NOMO-1 treated with DMSO at 0.1 percent for 48 hours (cell line): ENCODE data around the gene STX4.

Source experiments
- DNase-seq: peaks from one replicate; lab custom pipeline; 2025; ENCODE audit not compliant: unreplicated experiment; lab: John Stamatoyannopoulos, UW

STX4 gene

DNA sequence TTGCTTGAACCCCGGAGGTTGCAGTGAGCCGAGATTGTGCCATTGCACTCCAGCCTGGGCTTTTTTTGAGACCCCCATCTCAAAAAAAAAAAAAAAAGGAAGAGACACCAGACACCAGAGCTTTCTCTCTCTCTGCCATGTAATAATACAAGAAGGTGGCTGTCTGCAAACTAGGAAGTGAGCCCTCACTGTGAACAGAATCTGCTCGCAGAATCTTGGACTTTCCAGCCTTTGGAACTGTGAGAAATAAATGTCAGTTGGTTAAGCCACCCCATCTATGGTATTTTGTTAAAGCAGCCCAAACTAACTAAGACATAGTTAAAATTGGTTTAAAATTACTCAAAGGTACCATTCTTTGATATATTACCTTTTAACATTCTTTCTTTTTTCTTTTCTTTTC lies 12.8 kb upstream of the STX4 start:
- no peak for DNase-seq

DNA sequence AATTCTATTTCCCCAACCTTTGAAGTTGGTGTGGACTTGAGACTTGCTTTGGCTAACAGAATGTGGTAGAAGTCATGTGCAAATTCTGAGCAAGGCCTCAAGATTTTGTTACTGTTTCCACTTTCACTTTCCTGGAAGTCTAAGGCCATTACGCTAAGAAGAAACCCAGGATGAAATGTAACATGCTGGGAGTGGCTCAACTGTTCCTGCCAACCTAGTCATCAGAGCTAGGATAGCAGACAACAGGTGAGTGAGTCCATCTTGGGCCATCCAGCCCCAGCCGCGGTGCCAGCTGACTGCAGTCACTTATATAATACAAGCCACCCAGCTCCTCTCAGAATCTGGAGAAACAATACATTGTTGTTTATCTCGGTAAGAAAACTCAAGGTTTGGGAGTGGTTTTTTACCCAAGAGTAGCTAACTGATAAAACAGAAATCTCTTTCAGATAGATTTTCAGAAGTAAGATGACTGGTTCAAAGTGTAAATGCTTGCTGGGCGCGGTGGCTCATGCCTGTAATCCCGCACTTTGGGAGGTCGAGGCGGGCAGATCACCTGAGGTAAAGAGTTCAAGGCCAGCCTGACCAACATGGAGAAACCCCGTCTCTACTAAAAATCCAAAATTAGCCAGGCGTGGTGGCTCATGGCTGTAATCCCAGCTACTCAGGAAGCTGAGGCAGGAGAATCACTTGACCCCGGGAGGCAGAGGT lies 10.7 kb upstream of the STX4 start:
- DNase-seq = no peak

DNA sequence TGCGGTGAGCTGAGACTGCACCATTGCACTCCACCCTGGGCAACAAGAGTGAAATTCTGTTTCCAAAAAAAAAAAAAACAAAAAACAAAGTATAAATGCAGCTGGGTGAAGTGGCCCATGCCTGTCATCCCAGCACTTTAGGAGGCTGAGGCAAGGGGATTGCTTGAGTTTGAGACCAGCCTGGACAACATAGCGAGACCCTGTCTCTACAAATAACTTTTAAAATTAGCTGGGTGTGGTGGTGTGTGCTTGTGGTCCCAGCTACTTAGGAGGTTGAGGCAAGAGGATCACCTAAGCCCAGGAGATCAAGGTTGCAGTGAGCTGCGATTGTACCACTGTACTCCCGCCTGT lies 10.1 kb upstream of the STX4 start:
- DNase-seq = no peak

DNA sequence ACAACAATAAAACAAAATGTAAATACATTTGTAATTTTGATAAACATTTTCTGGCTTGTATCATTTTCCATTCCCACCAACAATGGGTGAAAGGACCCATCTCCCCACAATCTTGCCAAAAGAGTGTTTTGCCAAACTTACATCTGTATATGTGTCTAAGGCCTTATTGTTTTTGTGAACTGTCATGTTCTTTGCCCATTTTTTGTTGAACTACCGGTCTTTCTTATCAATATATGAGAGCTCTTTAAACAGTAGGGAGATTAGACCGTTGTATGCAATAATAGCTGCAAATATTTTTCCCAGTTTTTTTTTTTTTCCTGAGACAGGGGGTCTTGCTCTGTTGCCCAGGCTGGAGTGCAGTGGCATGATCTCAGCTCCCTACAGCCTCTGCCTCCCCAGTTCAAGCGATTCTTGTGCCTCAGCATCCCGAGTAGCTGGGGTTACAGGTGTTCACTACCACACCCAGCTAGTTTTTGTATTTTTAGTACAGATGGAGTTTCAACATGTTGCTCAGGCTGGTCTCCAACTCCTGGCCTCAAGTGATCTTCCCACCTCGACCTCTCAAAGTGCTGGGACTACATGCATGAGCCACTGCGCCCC lies 9.6 kb upstream of the STX4 start:
- no peak for DNase-seq

DNA sequence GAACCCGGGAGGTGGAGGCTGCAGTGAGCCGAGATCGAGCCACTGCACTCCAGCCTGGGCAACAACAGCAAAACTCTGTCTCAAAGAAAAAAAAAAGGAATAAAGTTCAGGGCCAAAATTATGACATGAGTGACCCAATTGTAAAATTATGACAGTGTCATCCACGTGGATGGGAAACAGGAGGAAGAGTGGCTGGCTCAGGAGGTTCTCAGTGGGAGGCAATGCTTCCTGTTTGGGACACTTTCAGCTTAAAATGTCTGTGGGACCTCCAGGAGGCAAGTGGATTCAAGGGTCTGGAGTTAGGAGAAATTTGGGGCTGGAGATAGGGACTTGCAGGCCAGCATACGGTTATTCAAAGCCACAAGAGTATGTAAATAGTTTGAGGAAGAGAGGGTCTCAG lies 8.0 kb upstream of the STX4 start:
- DNase-seq = no peak

DNA sequence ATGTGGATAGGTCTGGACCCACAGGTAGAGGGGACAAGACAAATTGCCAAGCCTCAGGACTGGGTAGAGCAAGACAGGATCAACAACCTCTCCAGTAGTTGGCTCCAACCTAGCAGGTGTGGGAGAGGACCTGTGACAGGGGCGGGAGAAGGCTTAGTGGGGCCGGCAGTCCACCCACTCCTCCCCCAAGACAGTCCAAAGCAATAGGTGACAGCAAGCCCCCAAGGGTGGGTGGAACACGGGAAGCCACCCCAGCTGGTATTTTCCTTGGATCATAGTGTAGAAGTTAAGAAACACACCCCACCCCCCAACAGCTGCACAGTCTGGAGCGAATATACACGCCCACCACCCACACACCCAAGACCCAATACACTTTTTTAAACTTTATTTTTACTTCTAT lies 4.1 kb upstream of the STX4 start:
- no peak for DNase-seq

DNA sequence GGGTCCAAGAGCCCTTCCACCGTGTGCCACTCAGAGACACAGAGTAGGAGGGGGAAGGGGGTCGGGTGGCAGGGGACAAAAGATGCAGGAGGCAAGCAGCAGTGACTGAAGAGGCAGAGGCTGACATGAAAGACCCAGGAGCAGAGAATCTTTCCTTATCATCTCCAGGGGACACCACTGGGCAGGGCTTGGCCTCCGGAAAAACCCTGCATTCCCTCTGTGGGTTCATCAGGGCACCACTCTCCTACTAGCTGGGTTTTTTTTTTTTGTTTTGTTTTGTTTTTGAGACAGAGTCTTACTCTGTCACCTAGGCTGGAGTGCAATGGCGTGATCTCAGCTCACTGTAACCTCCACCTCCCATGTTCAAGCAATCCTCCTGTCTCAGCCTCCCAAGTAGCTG lies 2.1 kb upstream of the STX4 start:
- DNase-seq = no peak

DNA sequence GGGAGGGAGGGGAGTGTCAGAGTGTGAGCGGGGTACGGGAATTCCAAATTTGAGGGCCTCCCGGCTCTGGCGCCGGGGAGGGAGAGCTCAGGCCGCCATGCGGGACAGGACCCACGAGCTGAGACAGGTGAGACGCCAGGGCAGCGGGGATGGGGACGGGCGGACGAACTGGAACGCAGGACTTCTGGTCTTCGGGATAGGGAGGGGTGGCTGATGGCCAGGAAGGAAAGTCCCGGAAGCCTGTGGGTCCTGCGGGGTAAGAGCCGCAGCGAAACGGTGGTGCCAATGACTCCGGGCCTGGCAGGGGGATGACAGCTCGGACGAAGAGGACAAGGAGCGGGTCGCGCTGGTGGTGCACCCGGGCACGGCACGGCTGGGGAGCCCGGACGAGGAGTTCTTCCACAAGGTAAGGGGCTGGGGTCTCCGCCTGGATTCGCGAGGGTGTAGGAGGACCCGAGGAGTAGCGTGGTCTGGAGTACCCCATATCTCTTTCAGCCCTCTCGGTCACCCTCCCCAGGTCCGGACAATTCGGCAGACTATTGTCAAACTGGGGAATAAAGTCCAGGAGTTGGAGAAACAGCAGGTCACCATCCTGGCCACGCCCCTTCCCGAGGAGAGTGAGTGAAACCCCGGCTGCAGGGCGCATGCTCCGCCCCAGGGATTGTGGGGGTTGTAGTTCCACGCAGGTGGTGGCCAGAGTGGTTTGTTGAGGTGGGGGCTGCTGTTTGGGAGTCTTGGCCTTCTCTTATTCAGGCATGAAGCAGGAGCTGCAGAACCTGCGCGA lies 543 bp downstream of the STX4 start:
- DNase-seq = peak; percentile 69

DNA sequence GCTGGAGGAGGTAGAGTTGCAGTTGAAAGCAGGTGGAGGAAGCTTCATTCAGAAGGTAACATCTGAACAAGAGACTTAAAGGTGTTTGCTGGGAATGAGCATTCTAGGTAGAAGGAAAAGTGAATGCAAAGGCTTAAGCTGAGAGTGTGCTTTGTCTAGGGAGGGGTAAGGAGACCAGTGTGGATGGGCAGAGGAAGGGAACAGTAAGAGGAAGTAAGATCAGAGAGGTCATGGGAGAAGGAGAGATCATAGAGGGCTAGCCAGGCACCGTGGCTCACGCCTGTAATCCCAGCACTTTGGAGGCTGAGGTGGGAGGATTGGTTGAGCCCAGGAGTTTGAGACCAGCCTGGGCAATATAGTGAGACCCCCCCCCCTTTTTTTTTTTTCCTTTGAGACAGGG lies 3.3 kb downstream of the STX4 start:
- DNase-seq = peak; percentile 19

DNA sequence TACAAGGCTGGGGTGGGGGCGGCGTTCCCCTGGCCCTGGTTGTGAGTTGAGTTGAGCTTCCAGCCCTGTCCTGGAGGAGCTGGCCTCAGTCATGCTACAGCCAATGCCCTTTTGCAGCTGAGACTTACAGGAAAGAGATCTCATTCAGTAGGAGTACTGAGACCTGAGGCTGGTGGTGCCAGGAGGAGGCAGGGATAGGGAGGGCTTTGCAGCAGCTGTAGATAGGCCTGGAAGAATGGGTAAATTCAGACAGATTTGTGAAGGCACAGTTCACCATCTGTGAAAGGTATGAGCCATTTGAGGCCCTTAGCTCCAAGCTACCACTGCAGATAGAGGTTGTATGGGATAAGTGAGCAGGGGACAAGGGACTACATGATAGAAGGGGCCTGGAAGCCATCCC lies 5.6 kb downstream of the STX4 start:
- DNase-seq = no peak

DNA sequence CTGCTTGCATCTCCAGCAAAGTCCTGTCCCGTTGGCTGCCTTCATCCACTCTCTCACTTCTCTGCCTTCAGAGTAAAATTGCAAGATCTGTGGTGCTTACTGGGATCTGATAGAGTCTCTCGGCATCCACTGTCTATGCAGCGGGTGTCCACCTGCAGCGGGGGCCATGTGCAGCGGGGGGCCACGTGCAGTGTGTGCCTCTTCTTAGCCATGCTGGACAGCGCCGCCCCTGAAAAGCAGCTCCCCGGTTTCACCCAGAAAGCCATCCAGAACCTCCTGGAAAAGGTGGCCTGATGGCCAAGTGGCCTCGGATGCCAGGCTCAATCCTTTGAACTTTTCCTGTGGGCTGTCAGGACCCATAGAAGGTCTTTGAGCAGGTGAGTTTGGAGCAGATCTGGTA lies 9.5 kb downstream of the STX4 start:
- DNase-seq = no peak

DNA sequence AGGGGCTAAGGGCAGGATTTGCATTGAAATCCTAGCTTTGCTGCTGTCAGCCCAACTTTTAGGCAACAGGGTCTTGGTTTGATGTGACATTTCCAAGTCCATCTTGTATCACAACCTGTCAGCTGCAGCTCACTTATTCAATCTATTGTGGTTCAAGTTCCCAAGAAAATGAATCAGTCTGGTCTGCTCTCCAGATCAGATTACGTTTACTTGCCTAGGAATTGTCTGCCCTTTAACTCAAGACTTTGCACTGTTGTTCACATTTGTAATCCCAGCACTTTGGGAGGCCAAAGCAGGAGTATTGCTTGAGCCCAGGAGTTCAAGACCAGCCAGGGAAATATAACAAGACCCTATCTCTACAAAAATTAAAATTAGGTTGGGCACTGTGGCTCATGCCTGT lies 10.0 kb downstream of the STX4 start:
- DNase-seq = no peak

DNA sequence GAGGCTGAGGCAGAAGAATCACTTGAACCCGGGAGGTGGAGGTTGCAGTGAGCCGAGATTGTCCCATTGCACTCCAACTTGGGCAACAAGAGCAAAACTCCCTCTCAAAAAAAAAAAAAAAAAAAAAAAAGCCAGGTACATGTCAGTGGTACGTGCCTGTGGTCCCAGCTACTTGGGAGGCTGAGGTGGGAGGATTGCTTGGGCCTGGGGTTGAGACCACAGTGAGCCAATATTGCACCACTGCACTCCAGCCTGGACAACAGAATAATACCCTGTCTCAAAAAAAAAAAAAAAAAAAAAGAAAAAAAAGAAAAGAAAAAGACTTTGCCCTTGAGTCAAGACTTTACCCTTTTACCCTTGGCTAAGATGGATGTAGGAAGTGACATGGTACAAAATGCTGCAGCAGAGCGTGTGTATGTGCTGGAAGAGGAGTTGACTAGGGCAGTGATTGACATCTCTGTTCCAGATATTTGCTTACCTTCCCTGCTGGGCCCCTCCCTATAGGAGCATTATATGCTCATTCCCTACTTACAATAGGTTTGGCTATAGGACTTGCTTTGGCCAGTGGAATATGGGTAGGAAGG lies 10.6 kb downstream of the STX4 start:
- DNase-seq = no peak

DNA sequence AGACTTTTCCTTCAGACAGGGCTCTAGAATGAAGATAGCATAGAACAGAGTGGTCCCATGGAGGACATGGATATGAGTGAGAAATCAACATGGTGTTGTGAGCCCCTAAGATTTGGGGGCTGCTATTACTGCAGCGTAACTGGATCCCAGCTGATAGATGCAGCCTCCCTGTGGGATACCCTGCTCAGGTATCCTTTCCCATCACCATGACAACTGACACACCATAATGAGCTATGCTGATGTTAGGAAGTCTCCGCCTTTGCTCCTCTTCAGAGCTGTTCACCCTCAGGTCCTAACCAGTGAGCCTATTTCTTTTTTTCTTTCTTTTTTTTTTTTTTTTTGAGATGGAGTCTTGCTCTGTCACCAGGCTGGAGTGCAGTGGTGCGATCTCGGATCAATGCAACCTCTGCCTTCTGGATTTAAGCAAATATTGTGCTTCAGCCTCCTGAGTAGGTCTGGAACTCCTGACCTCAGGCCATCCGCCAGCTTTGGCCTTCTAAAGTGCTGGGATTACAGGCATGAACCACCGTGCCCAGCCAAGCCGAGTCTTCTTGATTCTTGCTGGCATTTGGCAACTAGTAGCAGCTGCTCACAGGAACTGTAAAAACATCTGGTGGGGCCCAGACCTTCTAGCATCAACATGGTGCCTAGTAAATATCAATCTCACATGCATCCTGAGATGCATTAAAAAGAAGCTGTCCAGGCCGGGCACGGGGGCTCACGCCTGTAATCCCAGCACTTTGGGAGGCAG lies 17.1 kb downstream of the STX4 start:
- no peak for DNase-seq

DNA sequence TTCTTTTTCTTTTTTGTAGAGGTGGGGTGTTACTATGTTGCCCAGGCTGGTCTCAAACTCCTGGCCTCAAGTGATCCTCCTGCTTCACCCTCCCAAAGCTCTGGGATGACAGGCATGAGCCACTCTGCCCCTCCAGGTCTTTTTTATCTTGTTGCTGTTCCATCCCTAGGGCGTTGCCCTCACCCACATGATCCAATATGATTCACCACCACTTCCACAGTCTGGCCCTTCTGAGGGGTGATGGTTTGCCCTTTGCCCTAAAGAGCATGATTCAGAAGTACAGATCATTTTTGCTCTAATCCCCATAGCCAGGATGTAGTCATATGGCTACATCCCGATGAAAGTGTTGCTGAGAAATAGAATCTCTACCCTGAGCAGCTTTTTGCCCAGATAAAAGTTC lies 18.8 kb downstream of the STX4 start:
- DNase-seq = peak; percentile 37

DNA sequence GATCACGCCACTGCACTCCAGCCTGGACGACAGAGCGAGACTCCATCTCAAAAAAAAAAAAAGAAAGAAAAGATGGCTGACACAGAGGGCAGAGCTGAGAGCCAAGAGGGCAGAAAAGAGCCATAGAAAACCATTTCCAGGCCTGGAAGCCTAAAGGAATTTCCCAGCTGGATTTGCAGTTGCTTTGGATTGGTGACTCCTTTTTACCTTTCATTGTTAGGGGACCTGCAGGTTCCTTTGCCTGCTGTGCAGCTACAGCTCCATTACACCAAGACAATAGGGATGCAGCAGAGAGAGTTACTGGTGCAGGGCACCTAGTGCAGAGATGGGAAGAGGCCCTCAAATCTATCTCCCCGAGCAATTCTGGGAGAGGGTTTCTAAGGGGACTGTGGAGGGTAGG lies 22.3 kb downstream of the STX4 start:
- no peak for DNase-seq

DNA sequence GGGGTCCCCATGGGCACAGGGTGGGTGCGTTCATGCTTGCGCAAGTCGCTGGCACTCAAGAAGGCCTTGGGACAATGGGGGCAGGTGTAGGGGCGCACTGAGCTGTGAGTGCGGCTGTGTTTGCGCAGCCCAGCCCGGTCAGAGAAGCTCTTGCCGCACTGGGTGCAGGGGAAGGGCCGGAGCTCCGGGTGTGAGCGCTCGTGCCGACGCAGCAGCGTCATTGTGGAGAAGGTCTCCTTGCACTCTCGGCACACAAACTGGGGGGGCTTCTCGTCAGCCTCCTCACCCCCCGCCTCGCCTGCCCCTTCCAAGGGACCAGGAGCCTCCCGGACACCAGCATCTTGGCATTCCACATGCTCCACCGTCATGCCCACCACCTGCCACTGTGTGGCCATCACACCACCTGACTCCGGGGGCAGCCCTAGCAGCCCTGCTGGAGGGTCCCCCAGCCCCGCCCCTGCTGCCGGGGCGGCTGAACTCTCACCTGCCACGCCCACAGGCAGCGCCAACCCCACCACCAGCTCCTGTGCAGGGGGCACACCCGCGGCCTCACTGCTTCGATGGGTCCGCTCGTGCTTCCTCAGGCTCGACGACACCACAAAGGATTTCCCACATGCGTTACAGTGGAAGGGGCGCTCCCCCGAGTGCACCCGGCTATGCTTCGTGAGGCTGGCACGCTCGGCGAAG lies 27.9 kb downstream of the STX4 start:
- no peak for DNase-seq

DNA sequence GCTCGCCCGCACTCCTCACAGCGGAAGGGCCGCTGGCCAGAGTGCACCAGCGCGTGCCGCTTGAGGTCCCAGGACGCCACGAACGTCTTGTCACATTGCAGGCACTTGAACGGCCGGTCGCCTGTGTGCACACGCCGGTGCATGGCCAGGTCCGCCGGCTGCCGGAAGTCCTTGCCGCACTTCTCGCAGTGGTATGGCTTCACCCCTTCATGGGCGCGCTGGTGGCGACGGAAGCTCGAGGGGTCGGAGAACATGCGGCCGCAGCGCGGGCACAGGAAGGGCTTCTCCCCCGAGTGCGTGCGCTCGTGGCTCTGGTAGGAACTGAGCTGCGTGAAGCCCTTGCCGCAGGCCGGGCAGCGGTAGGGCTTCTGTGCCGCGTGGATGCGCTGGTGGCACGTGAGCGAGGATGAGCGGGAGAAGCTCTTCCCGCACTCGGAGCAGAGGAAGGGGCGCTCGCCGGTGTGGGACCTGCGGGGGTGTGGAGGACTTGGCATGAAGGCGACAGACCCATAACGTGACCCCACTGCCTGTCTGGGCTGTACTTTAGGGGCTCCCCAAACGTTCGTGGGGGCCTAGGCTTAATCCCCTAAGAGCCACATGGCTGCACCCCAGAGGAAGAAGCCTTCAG lies 28.6 kb downstream of the STX4 start:
- no peak for DNase-seq

DNA sequence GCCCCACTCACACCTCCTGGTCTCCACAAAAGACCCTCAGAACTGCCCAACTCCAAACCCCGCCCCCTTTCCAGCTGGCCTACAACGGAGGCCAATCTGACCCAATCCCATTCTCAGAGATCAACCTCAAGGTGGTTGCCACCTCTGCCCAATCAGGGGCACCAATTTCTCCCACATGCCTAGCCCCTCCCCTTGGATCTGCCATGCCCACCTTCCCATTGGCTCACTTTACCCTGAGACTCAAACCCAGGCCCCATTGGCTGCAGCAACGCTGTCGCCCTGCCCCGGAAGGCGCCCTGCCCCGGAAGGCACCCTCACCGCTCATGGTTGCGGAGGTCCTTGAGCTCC lies 30.1 kb downstream of the STX4 start:
- no peak for DNase-seq

DNA sequence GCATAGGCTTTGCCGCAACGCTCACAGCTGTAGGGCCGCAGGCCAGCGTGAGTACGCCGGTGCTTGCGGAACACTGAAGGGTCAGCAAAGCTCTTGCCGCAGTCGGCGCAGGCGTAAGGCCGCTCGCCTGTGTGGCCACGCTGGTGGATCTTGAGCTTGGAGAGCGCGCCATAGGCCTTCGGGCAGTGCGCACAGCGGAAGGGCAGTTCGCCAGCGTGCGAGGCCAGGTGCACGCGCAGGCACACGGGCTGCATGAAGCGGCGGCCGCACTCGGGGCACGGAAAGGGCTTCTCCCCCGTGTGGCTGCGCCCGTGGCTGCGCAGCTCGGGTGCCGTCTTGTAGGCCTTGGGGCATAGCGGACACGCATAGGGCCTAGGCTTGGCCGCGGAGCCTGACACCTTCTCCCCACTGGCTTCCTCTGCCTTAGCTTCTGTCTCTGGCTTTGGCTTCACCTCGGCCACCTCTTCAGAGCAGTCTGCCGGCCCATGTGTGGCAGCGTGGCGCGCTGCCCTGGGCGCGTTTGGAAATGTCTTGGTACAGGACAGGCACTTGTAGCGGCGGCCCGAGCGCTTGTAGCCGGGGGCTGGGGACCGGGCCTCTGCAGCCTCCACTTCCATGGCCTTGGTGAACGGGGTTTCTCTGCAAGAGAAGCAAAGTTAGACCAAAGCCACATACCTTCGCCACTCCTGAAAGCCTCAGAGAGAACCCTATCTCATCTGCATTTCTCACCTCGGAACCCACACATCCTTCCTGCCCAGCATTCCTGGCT lies 30.7 kb downstream of the STX4 start:
- DNase-seq = no peak
